Neural cell (in vitro differentiated cells): ENCODE data around the gene PADI2. TPM values are rescaled to one million over a fixed set of nuclear protein-coding genes. Genes with fewer than 3 reads are reported as not detected.

Experiments used
- H2AFZ ChIP-seq: fragments of 200-600, 300-800 bp; sonication (generic), shearing (Covaris generic); 2 replicates; pipeline ENCODE4 v1.6.0; 2014; ENCODE audit warnings: low read depth, mild to moderate bottlenecking, antibody characterized with exemption, low read length, moderate library complexity
- H3F3A ChIP-seq: fragments of 200-600 bp; shearing (Covaris generic); 2 replicates; pipeline ENCODE4 v1.6.1; 2016; ENCODE audit warnings: mild to moderate bottlenecking, moderate library complexity, mixed read lengths, antibody characterized with exemption, low read length; ENCODE audit not compliant: insufficient read depth, poor library complexity, severe bottlenecking
- H3K27ac ChIP-seq: fragments of 200-600, 300-800 bp; sonication (generic), shearing (Covaris generic); 2 replicates; pipeline ENCODE4 v1.5.1; 2014; ENCODE audit warnings: mild to moderate bottlenecking, low read length, moderate library complexity
- H3K27me3 ChIP-seq: fragments of 300-800, 200-600 bp; sonication (generic), shearing (Covaris generic); 2 replicates; pipeline ENCODE4 v1.6.0; 2014; ENCODE audit warnings: mild to moderate bottlenecking, low read depth, low read length, moderate library complexity; ENCODE audit not compliant: insufficient read depth
- H3K36me3 ChIP-seq: fragments of 300-800, 200-600 bp; sonication (generic), shearing (Covaris generic); 2 replicates; pipeline ENCODE4 v1.5.1; 2014; ENCODE audit warnings: mild to moderate bottlenecking, antibody characterized with exemption, low read length, moderate library complexity; ENCODE audit not compliant: insufficient read depth
- H3K4me2 ChIP-seq: fragments of 300-800, 200-600 bp; sonication (generic), shearing (Covaris generic); 2 replicates; pipeline ENCODE4 v1.6.0; 2014; ENCODE audit warnings: mild to moderate bottlenecking, low read length
- H3K4me3 ChIP-seq: fragments of 300-800, 200-600 bp; sonication (generic), shearing (Covaris generic); 2 replicates; pipeline ENCODE4 v1.5.1; 2014; ENCODE audit warnings: mild to moderate bottlenecking, low read length, moderate library complexity
- H3K79me2 ChIP-seq: fragments of 200-600 bp; shearing (Covaris generic); replicated peaks from 2 replicates; pipeline ENCODE4 v1.6.0; 2014; ENCODE audit warnings: mild to moderate bottlenecking, low read length, moderate library complexity; ENCODE audit not compliant: insufficient read depth
- H3K9ac ChIP-seq: fragments of 300-800, 200-600 bp; sonication (generic), shearing (Covaris generic); 2 replicates; pipeline ENCODE4 v1.6.1; 2016; ENCODE audit warnings: mild to moderate bottlenecking, low read length, mixed read lengths
- H3K9me2 ChIP-seq: fragments of 200-600 bp; shearing (Covaris generic); 2 replicates; pipeline ENCODE4 v1.6.1; 2016; ENCODE audit warnings: mild to moderate bottlenecking, low read length, mixed read lengths; ENCODE audit not compliant: insufficient read depth
- H3K9me3 ChIP-seq: fragments of 200-600, 300-800 bp; sonication (generic), shearing (Covaris generic); 2 replicates; pipeline ENCODE4 v1.6.1; 2016; ENCODE audit warnings: mild to moderate bottlenecking, mixed run types, low read length, moderate library complexity, mixed read lengths
- H4K20me1 ChIP-seq: fragments of 200-600 bp; shearing (Covaris generic); 2 replicates; pipeline ENCODE4 v1.6.1; 2016; ENCODE audit warnings: mild to moderate bottlenecking, mixed run types; ENCODE audit not compliant: insufficient read depth
- EP300 ChIP-seq: fragments of 450-650 bp; conservative IDR thresholded peaks from 2 replicates; pipeline ENCODE4 v1.6.1; 2014; ENCODE audit warnings: antibody characterized with exemption, mild to moderate bottlenecking, moderate library complexity; ENCODE audit not compliant: poor library complexity, severe bottlenecking
- EZH2 ChIP-seq: fragments of 200-600, 300-800 bp; shearing (Covaris generic), sonication (generic); IDR thresholded peaks from 2 replicates; pipeline ENCODE4 v1.6.1; 2014; ENCODE audit warnings: antibody characterized with exemption, low read length, borderline replicate concordance, mild to moderate bottlenecking; ENCODE audit not compliant: insufficient read depth, poor library complexity, severe bottlenecking
- MXI1 ChIP-seq: fragments of 450-650 bp; conservative IDR thresholded peaks from 2 replicates; pipeline ENCODE4 v1.6.1; 2014; ENCODE audit warnings: antibody characterized with exemption, mild to moderate bottlenecking; ENCODE audit not compliant: poor library complexity, severe bottlenecking
- POLR2AphosphoS5 ChIP-seq: IDR thresholded peaks from 2 replicates; pipeline ENCODE4 v1.6.1; 2012
- RAD21 ChIP-seq: fragments of 450-650 bp; conservative IDR thresholded peaks from 2 replicates; pipeline ENCODE4 v1.6.1; 2014; ENCODE audit warnings: antibody characterized with exemption, mild to moderate bottlenecking, moderate library complexity
- SMC3 ChIP-seq: fragments of 450-650 bp; conservative IDR thresholded peaks from 2 replicates; pipeline ENCODE4 v1.6.1; 2014; ENCODE audit warnings: antibody characterized with exemption, mild to moderate bottlenecking, moderate library complexity; ENCODE audit not compliant: poor library complexity
- TAF1 ChIP-seq: IDR thresholded peaks from 2 replicates; pipeline ENCODE4 v1.6.1; 2012; ENCODE audit warnings: low read depth
- polyA plus RNA-seq: library from polyadenylated mRNA; depleted of rRNA; stranded (reverse); fragments of >200 nt; gene quantifications from 2 replicates; pipeline ENCODE4 v1.2.3, GENCODE V29; 2014
- TF ChIP-seq, protein P1 (sequence below): IDR thresholded peaks from 2 replicates; pipeline ENCODE4 v1.6.1; 2012; ENCODE audit warnings: borderline replicate concordance
- TF ChIP-seq, protein P2 (sequence below): fragments of 450-650 bp; IDR thresholded peaks from 2 replicates; pipeline ENCODE4 v1.5.1; 2014; ENCODE audit warnings: antibody characterized with exemption, mild to moderate bottlenecking, moderate library complexity; ENCODE audit not compliant: poor library complexity, severe bottlenecking

PADI2 gene
- polyA plus RNA-seq, 1 donor from 2014 or later: 1.6 TPM

DNA sequence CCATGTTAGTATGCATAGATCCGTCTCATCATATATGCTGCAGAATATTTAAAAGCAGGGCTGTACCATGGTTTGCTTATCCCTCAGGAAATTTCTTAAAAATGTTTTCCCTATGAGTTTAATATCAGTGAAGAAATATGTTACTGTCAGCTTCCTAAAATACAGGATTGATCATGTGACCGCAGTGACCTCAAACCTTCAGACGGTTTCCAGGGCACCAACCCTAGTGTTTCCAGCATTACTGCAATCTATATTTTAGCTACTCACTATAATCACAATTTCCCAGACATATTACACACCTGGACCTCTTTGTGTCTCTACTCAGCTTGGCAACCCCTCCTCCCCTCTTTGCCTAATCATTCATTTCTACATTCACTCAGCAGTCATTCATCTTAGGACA, 57.8 kb downstream of the PADI2 start:
- TF ChIP-seq TAF1 (no peak), EZH2 (no peak), RAD21 (no peak), MXI1 (no peak), POLR2AphosphoS5 (no peak), EP300 (no peak), SMC3 (no peak)
- TF ChIP-seq, protein P1, sequence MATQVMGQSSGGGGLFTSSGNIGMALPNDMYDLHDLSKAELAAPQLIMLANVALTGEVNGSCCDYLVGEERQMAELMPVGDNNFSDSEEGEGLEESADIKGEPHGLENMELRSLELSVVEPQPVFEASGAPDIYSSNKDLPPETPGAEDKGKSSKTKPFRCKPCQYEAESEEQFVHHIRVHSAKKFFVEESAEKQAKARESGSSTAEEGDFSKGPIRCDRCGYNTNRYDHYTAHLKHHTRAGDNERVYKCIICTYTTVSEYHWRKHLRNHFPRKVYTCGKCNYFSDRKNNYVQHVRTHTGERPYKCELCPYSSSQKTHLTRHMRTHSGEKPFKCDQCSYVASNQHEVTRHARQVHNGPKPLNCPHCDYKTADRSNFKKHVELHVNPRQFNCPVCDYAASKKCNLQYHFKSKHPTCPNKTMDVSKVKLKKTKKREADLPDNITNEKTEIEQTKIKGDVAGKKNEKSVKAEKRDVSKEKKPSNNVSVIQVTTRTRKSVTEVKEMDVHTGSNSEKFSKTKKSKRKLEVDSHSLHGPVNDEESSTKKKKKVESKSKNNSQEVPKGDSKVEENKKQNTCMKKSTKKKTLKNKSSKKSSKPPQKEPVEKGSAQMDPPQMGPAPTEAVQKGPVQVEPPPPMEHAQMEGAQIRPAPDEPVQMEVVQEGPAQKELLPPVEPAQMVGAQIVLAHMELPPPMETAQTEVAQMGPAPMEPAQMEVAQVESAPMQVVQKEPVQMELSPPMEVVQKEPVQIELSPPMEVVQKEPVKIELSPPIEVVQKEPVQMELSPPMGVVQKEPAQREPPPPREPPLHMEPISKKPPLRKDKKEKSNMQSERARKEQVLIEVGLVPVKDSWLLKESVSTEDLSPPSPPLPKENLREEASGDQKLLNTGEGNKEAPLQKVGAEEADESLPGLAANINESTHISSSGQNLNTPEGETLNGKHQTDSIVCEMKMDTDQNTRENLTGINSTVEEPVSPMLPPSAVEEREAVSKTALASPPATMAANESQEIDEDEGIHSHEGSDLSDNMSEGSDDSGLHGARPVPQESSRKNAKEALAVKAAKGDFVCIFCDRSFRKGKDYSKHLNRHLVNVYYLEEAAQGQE: no peak
- TF ChIP-seq, protein P2, sequence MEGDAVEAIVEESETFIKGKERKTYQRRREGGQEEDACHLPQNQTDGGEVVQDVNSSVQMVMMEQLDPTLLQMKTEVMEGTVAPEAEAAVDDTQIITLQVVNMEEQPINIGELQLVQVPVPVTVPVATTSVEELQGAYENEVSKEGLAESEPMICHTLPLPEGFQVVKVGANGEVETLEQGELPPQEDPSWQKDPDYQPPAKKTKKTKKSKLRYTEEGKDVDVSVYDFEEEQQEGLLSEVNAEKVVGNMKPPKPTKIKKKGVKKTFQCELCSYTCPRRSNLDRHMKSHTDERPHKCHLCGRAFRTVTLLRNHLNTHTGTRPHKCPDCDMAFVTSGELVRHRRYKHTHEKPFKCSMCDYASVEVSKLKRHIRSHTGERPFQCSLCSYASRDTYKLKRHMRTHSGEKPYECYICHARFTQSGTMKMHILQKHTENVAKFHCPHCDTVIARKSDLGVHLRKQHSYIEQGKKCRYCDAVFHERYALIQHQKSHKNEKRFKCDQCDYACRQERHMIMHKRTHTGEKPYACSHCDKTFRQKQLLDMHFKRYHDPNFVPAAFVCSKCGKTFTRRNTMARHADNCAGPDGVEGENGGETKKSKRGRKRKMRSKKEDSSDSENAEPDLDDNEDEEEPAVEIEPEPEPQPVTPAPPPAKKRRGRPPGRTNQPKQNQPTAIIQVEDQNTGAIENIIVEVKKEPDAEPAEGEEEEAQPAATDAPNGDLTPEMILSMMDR: no peak
- Histone ChIP-seq H3K27ac (peak overlapping the region; percentile 92), H3K9ac (peak overlapping the region; percentile 59)

DNA sequence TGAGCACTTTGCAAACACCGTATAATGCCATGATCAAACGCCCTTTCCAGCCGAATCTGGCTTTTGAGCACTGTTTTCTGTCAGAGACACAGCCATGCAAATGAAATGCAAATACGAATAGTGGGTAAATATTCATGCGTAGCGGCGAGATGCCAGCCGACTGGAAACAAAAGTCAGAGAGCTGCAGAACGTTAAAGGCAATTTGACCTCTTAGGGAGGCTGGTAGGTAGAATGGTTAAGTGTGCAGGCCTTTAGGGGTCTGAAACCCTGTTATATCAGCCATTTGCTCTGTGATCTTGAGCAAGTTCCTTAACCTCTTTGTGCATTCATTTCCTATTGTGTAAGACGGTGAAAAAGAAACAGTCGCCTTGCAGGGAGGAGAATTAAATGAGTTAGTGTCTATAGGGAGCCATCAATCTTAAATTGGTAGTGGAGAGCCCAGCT, 58.9 kb downstream of the PADI2 start:
- Histone ChIP-seq H4K20me1 (no peaks in the 10 kb centered on the region), H3K27ac (peak overlapping the region; percentile 92), H3K36me3 (no peaks in the 10 kb centered on the region), H3F3A (no peaks in the 10 kb centered on the region), H3K9me2 (no peaks in the 10 kb centered on the region), H2AFZ (peak overlapping the region; percentile 65), H3K9me3 (no peaks in the 10 kb centered on the region), H3K4me2 (peak overlapping the region; percentile 43), H3K79me2 (no peaks in the 10 kb centered on the region), H3K4me3 (peak overlapping the region; percentile 49), H3K9ac (peak overlapping the region; percentile 63), H3K27me3 (no peaks in the 10 kb centered on the region)
- TF ChIP-seq RAD21: no peak
- TF ChIP-seq, protein P1: peak; percentile 61

More for the DNA sequence above, 57.8 kb downstream of the PADI2 start:
- Histone ChIP-seq H3K4me3 (peak overlapping the region; percentile 42), H3F3A (no peaks in the 10 kb centered on the region), H4K20me1 (no peaks in the 10 kb centered on the region), H3K79me2 (no peaks in the 10 kb centered on the region), H3K27me3 (no peaks in the 10 kb centered on the region), H3K9me2 (no peaks in the 10 kb centered on the region), H2AFZ (peak overlapping the region; percentile 5), H3K4me2 (peak overlapping the region; percentile 31), H3K36me3 (no peaks in the 10 kb centered on the region), H3K9me3 (no peaks in the 10 kb centered on the region)
